DMS153 treated with DMSO at 0.1 percent for 48 hours (cell line): Measurements from ENCODE around the gene A3GALT2.

Experiments used
- DNase-seq: peaks from one replicate; lab custom pipeline; 2025; ENCODE audit not compliant: unreplicated experiment; lab: John Stamatoyannopoulos, UW

A3GALT2 gene

GRCh38 chr1:33332881-33333280 lies 12.0 kb upstream of the A3GALT2 start:
- DNase-seq, result no peak

DNA sequence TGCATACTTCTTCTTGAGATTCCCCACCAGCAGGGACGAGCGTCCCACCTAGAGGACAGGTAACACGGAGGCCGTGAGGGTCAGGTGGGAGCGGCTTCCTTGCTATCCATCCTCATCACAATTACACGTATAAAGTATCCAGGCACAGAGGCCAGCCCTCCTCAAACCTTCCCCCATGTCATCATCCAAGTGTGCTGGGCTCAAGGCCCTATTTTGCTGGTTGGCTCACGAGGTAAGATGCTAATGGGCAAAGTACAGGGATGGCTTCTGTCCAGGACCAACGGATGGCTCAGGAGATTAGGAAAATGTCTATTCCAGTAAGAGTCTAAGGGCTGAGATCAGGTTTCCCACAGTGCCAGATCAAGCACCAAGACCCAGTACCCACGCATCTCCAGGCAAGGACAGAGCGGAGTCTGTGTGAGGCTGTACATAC lies 11.5 kb upstream of the A3GALT2 start:
- DNase-seq, result no peak

- no peak for DNase-seq
Observed at GRCh38 chr1:33331444-33332356, 10.8 kb upstream of the A3GALT2 start.

GRCh38 chr1:33330906-33331305 lies 10.0 kb upstream of the A3GALT2 start:
- no peak for DNase-seq

DNA sequence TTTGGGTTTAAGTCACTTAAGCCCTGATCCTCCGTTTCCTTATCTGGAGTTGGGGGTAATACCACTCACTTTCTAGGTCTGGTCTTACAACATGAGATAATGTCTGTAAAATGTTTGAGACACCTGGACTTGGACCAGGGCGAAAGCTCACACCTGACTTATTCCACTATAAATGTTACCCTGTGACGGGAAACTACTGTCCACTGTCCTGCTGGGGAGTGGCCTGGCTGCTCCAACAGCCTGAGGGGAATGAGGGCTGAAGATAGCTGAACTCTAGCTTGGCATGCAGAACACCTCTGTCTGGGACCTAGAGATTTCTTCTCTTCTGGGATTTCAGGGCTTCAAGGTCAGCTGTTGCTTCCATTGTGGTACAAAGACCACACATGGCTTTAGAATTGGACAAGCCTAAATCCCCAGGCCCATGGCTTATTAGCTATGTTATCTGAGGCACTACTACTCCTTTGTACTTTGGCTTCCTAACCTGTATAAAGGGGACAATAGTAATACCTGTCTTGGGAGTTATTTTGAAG lies 9.5 kb upstream of the A3GALT2 start:
- no peak for DNase-seq

DNA sequence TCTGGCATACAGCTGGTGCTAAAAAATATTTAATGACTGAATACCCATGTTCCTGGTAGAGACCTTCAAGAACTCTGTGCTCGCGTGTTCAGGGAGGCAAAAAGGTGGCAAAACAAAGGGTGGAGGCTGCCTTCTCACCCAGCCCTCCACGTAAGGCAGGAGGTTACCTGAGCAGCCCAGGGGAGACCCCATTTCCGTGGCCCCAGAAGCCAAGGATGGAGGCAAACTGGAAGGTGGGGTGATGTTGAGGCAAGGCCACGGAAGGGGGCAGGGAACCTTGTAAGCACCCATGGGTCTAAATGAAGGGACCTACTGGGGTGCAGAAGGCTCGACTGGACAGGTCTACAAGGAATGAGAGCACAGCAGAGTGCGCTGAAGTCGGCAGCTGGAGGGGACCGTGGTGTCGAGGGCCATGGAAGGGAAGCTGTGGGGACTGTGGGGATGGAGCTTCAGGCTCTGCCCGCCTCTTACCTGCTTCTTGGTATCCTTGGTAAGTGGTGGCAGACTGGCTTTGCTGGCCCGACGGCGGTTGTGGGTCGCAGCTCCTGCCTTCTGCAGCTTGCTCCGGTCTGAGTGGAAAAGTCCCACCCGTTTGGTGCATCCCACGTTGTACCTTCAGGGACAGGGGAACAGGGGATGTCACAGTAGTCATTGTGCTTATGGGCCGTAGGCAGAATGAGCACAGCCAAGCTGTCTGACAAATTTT lies 8.9 kb upstream of the A3GALT2 start:
- no peak for DNase-seq

GRCh38 chr1:33328817-33329216 lies 7.9 kb upstream of the A3GALT2 start:
- no peak for DNase-seq

DNA sequence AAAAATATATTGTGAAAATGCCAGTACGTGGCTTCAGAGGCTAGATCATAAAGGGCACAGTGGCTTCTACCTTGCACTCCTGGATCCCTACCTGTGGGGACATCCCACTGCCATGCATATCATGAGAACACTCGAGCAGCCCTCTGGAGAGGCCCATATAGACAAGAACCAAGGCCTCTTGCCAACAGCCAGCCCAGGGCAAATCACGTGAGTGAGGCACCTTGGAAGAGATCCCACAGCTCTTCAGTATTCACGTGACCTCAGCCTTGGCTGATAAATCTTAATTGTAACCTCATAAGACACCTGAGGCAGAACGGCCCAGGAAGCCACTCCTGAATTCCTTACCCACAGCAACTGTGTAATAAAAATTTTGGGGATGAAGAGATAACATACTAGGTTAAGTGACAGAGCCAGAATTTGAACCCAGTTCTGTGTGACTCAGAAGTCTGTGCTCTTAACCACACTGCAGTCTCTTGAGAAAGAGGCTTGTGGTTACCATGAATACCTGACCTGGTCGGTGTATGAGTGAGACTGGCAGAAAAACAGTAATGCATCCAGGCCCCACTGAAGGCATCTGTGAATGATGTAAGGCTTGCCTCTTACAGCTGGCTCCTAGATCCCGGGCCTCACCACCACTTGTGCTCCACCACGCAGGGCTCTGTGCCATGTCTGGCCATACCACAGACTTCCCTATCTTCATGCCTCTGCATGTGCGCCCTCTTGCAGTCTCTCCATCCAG lies 6.9 kb upstream of the A3GALT2 start:
- no peak for DNase-seq

DNA sequence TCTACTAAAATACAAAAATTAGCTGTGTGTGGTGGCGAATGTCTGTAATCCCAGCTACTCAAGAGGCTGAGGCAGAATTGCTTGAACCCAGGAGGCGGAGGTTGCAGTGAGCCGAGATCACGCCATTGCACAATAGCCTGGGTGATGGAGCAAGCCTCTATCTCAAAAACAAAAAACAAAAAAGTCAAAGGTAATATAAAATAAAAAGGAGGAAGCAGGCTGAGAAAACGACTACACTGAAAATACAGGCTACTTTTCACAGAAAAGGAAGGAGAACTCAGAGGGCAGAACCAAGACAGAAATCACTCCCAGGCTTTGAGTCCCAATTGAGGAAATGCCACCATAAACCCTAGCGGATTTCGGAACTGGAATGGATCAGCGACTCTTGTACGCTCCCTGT lies 5.9 kb upstream of the A3GALT2 start:
- DNase-seq, result no peak

DNA sequence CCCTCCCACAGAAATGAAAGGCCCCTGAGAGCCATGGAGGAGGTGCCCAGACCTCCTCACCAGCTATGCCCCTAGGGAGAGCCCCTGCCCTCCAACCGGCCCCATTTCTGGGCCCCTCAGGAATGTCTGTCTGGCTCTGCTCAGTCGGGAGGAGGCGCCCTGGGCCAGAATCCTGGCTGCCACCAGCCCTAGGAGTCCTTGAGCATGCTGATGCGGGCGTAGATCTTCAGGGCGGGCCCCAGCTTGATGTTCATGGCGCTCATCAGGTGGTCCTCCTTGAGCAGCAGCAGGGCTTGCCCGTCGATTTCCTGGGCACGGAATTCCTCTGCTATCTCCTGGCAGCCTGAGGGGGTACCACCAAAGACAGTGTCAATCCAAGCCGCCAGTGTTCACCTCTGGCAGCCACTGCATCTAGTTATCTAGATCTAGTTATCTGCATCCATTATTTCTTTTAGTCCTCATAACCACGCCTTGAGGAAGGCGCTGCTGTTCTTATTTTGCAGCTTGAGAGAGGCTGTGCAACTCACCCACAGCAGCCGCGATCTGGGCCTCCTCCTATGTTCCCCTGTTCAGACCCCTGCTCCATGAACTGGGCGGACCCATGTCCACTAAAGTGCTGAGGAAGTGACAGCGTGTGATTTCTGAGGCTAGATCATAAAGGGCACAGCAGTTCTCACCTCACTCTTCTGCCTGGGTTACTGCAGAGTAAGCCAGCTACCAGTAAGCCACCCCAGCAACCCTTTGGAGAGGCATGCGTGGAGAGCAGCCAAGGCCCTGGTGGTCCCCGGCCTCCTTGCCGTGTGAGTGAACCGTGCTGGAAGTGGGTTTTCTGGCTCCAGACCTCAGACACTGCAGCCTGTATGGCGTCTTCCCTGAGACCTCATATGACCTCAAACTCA lies 4.0 kb upstream of the A3GALT2 start:
- no peak for DNase-seq

DNA sequence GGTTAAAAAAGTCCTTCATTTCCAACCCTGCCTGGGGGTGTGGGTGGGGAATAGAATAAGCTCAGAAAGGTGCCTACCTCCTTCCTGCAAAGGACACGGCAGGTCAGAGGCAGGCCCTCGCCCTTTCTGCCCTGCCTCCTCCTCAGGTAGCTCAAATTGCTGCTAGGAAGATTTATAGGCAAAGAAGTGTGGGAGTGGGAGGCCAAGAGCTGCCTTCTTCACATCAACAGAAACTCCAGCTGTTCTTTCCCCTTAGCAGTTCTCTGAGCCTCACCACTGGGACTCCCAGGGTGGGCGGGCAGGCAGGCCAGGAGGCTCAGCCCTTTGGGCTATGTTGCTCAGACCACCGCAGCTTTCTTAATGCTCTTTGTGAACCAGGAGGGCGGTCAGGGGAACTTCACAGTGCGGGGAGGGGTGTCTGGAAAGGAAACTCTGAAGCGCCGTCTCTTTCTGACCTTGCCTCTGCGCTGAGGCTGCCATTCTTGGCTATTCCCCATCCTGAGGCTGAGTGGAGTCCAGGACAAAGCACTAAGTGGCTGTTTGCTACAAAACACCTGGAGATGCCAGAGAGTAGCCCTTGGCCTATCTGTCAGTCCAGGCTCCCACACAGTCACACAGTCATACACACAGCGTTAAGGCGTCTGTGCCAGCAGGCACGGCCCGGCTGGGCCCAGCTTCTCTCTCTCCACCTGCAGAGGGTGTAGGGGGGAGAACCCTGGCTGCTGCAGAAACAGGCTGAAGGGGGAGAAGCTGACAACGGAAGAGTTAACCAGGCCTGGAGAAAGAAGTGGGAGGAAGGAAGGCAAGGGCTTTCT lies 3.0 kb upstream of the A3GALT2 start:
- DNase-seq, result no peak

DNA sequence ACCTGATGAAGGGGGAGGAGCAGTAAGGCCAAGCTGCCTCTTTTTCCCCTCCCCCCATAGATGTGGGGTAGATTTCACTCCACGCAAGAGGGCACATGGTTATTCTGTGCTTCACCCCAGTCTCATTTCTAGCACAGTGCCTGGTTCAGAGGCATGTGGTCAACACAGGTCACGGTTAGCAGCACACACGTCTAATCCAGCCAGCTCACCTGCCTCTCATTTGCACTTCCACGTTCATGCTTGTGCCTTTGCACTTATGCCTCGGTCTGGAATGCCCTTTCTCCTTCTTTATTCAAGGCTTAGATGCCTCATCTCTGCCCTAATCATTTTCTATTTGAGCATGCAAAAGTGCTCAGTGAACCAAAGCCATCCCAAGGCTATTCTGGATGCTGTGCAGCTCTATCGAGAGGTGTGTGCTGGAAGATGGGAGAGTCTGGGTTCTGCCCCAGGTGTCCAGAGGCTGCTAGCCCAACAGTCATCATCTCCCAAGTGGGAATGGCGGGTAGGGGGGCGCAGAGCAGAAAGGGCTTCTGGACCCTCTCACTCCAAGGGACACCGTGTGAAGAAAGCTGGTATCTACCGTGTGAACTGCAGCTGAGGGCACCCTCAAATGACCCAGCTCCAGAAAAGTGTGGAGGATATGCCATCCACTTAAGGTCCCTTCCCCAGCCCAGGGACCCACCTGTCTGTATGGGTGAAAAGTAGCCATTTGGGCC lies 2.1 kb upstream of the A3GALT2 start:
- no peak for DNase-seq

- no peak for DNase-seq
Observed at GRCh38 chr1:33322109-33322508, 1.2 kb upstream of the A3GALT2 start.

GRCh38 chr1:33321178-33321577 lies 280 bp upstream of the A3GALT2 start:
- DNase-seq, result no peak

DNA sequence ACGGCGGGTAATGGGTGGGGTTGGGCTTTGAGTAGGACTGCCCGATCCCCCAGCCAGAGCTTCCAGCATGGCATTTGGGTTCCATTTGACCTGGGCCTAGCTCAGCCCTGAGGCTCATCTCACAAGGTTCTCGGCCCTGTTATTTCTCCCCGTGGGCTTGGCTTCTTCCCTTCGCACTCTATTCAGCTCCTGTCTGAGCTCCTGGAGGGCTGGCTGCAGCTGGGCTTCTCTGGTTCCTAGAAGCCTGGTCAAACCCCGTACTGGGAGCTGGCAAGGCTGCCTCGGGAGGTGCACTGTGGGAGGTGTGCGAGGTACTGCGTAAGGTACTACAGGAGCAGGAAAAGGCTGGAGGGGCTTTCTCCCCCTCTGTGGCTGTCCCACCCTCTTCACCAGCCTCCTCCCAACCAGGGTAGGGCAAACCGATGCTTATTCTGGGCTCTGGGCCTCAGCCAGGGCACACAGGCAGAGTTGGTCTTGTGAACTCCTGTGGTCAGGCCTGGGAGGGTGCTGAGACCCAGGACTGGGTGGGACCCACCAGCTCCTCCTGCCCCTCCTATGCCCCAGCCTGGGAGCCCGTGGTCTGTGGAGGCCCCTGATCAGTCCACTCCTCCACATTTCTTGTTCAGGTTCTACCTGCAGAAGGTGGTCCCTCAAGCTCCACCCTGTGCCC lies 814 bp downstream of the A3GALT2 start:
- DNase-seq, result no peak

- DNase-seq, result no peak
Observed at GRCh38 chr1:33319186-33319948, 1.5 kb downstream of the A3GALT2 start.

- no peak for DNase-seq
Observed at GRCh38 chr1:33317946-33318345, 3.0 kb downstream of the A3GALT2 start.

DNA sequence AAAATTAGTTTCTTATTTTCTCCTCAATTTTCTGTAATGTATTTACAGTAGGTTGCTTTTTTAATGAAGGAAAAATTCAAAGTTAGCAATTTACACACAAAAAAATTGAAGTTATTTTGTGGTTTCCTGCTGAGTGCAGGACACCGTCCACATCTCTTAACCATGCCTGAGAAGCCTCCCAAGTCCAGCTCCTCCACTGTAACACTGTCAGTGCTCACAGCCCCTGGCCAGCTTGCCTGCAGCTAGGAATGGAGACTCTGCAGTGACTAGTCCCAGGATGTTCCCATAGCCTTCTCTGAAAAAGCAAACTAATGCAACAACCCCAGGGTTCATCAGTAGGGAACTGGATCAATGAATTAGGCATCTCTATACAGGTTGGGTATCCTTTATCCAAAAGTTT lies 3.5 kb downstream of the A3GALT2 start:
- no peak for DNase-seq
